SKM-1 treated with dmso at 0.1 percent for 144 hours (cell line): ENCODE data around the gene PCAT6.
"Not testable (repeated sequence)": the region's sequence is repeated elsewhere in the genome, so short reads cannot be mapped to it uniquely, and the experiment has no call there.

ENCODE experiments used
- DNase-seq: peaks from one replicate; lab custom pipeline; 2025; ENCODE audit not compliant: unreplicated experiment; lab: John Stamatoyannopoulos, UW

PCAT6 gene

GRCh38 chr1:202810615-202811295, at the start of gene PCAT6:
PCAT6 (plus strand) TSS chr1:202810954.
- DNase-seq, result peak; percentile 97

GRCh38 chr1:202762019-202762418, 48.7 kb upstream of the PCAT6 start:
- no peak for DNase-seq

GRCh38 chr1:202765721-202766120, 45.0 kb upstream of the PCAT6 start:
- DNase-seq, result no peak

GRCh38 chr1:202770135-202770534, 40.6 kb upstream of the PCAT6 start:
- DNase-seq, result no peak

DNA sequence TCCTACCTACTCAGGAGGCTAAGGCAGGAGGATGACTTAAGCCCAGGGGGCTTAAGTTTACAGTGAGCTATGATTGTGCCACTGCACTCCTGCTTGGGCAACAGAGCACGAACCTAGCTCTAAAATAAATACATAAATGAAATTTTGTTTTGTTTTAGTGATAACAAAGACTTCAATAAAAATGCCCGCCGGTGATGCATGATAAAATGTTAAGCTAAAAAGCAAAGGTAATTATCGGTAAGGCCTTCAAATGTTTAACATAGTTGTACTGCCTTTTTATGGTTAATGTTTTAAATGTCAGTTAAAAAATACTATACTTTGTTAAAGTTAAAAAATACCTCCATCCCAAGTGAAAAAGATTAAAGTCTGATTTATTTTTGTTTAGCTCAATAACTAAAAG, 29.6 kb upstream of the PCAT6 start:
- no peak for DNase-seq

DNA sequence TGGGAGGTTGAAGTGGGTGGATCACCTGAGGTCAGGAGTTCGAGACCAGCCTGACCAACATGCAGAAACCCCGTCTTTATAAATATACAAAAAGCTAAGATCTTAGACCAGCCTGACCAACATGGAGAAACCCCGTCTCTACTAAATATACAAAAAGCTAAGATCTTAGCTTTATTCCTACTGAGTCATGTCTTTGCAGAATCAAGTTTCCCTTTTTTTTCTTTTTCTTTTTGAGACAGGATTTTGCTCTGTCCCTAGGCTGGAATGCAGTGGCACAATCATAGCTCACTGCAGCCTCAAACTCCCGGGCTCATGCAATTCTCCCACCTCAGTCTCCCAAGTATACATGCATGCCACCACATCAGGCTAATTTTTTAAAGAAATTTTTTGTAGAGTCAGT, 23.9 kb upstream of the PCAT6 start:
- no peak for DNase-seq

DNA sequence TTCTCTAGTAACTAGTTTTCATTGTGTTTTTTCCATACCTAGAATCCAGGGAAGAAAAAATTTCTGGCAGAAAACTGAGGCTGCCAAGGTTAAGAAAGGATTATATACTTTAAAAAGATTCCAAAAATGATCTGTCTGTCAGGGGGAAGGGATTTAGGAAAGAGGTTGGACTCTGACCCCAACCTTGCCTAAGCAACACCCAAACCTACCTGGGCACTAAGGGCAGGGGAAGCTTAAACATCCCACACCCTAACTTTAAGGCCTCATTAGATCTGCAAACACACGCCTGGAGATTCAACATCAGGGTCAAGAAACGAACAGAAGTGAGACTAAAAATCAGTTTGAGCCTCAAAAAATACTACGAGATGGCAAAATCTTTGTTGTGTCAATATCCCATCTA, 22.0 kb upstream of the PCAT6 start:
- DNase-seq, result no peak

GRCh38 chr1:202791077-202791747, 19.5 kb upstream of the PCAT6 start:
- no peak for DNase-seq

- no peak for DNase-seq
Observed at GRCh38 chr1:202794051-202794740, 16.6 kb upstream of the PCAT6 start.

GRCh38 chr1:202794931-202795330, 15.8 kb upstream of the PCAT6 start:
- DNase-seq, result not testable (repeated sequence)

GRCh38 chr1:202796670-202797069, 14.1 kb upstream of the PCAT6 start:
- no peak for DNase-seq

- DNase-seq, result no peak
Observed at GRCh38 chr1:202798260-202798659, 12.5 kb upstream of the PCAT6 start.

- DNase-seq, result no peak
Observed at GRCh38 chr1:202798792-202799331, 11.9 kb upstream of the PCAT6 start.

- DNase-seq, result no peak
Observed at GRCh38 chr1:202800742-202801141, 10.0 kb upstream of the PCAT6 start.

- DNase-seq, result no peak
Observed at GRCh38 chr1:202801175-202801574, 9.6 kb upstream of the PCAT6 start.

- DNase-seq, result no peak
Observed at GRCh38 chr1:202802034-202802433, 8.7 kb upstream of the PCAT6 start.

GRCh38 chr1:202802998-202803932, 7.5 kb upstream of the PCAT6 start:
- peak; percentile 14 for DNase-seq

DNA sequence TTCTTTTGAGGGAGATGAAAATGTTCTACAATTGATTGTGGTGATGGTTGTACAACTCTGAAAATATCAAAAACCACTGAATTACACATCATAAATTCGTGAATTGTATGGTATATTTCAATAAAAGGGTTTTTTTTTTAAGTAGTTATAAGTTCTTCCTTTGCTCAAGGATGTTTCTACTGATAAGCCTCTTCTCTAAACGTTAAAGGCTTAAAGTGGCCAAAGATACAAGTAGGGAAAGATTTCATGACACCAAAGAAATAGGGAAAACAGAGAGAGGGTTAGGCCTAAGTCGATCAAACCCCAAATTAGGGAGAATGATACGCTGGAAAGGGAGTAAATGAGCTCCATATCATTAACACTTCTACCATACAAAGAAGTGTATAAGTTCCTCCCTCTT, 6.6 kb upstream of the PCAT6 start:
- no peak for DNase-seq

DNA sequence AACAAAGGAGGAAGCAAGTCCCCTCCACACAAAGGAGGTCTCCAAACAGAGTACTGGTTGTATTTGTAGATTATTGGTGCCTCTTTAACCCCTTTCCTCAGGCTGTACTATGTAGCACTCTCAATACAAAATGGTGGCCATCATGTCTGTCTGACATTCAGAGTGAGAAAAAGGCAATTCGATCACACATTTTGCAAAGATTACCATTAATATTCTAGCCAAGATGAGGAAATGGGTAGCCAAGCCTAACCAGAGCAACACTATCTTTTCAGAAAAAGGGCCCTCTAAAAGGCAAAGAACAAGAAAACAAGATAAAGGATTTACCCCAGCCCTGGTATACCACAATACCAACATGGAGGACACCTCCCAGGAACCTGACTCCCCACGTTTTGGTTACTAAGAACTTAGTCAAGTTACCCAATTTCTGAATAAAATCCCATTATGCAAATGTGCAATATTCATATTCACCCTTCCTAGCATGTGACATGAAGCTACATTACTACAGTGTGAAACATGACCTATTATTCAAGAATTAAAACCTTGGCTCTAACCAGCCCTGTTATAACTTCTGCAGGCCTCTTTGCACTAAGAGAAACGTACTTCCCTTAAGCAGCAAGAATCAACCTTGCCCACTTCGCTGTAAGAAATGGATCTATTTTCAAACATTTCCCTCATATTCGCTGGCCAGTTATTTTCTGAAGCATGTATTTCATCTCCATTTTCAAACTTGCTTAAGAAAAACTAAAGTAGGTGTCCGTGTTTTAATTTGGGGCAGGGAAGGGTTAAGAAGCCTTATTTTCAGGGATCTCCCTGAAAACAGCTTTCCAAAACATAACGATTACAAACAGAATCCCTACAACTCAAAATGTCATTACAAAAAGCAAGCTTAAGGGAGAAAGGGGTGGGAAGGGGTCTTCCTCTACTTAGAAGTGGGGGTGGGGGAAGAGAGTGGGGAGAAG, 4.6 kb upstream of the PCAT6 start:
- DNase-seq, result peak; percentile 41
